GM15510 (cell line): ENCODE results near the gene GALNT2.

Experiments
- POLR2A ChIP-seq: IDR thresholded peaks from 3 replicates; pipeline ENCODE4 v1.6.1; 2011; ENCODE audit warnings: borderline replicate concordance; ENCODE audit not compliant: insufficient read length; ENCODE audit errors: extremely low read depth

GALNT2 gene

DNA sequence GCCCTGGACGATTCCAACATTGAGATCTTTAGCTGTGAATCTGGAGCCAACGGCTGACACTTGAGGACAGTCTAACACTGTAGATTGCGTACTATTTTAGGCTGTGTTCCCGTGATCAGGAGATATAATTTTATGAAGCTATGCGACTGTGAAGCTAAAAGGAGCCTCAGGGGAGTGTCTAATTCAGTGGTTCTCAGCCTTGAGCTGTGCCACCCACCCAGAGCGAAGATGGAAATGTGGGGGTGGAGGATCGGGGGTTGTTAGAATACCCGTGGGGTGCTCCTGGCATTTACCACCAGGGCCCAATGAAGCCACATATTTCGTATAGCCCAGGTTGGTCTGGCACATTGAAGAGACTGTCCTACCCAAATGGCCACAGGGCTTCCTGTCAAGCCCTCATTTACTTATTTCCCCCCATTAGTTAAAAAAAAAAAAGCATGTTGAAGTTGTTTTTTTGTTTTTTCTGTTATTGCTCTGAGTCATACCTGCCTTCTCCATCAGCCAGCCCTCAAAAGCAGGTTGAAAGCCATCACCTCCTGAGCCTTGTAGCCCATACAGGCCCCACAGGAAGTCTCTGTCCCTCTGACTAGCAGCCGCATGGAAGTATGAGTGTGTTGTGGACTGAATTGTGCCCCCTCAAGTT lies 141.7 kb downstream of the GALNT2 start:
- no peak for TF ChIP-seq POLR2A

DNA sequence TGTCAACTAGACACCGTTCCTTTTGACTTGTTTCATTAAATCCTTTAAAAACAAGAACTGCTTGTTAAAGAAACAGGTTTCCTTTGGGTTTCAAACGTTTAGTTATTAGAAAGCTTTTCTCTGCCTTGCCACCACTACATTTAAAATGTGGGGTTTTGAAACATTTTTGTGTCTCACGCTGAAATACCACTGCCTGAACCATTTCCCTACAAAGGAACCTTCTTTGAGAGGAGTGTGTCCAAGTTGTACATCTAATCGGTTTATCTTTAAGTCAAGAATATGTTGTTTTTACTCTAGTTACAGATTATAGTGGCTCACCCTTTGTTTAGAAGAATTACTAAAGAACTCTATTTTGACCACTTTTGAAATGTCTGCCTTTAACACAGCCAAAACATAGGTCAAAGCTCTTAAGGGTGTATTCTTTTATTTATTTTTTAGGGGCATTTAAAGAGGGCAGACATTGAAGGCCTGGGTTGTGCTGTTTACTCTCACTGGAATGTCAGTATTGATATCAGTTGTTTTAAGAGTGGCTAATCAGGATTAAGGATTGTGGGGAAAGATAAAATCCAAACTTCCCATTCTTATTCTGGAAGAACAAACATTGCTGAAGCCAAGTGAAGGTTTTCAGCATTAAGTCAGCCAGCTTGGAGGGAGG lies 143.4 kb downstream of the GALNT2 start:
- TF ChIP-seq POLR2A, result no peak

DNA sequence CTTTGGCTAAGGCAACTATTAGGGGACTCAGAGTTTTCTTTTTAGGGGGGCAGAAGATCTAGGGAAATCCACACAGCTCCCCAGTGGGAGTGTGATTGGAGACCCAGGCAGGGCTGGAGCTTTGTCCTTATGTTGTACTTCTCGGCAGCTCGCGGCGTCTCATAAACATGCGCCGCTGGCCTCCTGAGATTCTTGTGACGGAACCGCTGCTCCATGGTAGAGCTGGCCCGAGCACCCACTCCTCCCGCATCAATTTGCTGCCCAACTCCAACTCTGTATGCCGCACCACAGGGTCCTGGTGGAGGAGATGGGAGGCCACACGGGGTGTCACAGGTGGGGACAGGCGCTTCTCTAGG lies 143.9 kb downstream of the GALNT2 start:
- no peak for TF ChIP-seq POLR2A

DNA sequence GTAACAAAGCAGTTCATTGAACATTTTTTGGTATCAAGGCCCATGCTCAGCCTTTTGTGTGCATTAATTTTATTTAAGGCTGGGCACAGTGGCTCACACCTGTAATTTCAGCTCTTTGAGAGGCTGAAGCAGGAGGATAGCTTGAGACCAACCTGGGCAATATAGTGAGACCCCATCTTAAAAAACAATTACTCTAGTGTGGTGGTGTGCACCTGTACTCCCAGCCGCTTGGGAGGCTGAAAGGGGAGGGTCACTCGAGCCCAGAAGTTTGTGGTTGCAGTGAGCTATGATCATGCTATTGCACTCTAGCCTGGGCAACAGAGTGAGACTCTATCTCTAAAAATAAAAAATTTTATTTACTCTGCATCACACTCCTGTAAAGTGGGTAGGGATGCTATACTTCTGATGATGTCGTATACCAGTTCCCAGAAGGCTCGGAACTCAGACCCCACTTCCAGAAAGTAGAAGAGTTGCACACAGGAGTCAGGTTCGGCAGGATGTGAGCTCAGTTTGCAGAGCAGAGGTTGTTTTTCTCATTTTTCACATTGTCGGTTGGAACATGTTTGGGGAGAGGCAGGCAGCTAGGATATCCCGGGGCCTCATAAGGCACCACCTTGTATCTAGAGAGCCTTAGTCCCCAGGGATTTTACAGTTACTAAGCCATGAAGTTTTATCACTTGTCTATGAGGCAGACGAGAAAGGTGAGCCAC lies 144.6 kb downstream of the GALNT2 start:
- TF ChIP-seq POLR2A, result no peak

DNA sequence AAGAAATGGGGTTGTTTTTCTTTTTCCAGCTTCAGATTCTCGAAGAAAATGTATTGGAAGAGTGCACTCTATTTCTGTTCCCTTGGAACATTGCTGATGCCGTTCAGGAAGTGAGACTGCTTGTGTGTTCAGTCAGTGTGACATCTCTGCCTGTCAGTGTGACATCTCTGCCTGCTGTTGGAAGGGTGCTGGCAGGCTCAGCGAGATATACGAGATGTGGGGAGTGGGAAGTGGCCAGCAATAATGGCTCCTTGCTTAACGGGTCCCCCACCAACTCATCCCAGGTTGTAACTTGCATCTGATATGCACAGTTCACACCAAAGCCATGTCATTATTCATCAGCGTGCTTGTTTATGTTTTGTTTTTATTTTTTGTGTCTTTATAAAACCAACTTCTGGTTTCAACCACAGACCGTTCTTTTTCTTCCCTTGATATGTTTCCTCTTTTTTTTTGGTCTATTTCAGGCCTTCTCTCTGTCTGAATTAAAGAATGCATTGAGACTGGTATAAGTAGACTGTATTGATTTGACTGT lies 145.4 kb downstream of the GALNT2 start:
- TF ChIP-seq POLR2A, result no peak

DNA sequence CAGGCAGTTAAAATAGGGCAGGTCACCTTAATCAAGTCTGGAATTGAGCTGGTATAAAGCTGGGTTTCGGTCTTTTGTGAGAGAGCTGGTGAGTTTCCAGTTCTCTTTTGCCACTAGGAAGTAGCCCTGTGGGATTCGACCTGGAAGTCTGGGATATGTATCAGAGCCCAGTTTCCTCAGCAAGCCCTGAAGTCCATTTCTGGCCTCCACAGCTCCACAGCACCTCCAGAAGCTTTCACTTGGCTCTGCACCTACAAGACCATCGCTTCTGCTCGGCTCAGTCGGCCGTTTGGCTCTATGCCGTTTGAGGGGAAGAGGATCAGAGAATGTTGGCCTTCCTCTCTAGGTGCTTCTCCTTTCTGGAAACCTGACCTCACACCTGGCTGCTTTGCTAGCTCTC lies 148.0 kb downstream of the GALNT2 start:
- TF ChIP-seq POLR2A, result no peak

DNA sequence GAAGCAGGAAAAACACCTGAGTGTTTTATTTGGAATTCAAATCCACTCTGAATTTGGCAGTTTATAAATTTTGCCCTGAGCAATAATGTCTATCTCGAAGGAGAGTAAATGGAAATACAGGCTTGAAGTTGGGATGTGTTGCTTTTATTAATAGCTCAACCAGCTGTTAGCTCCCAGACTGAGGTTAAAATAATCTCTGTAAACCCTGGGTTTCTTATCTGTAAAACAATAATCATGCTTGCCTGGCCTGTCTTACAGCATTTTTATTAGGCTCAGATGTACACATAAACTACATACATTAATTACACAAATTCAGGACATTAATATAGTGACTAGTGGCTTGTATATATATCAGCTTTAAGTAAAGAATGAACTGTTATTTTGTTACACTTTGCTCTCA lies 148.5 kb downstream of the GALNT2 start:
- no peak for TF ChIP-seq POLR2A

DNA sequence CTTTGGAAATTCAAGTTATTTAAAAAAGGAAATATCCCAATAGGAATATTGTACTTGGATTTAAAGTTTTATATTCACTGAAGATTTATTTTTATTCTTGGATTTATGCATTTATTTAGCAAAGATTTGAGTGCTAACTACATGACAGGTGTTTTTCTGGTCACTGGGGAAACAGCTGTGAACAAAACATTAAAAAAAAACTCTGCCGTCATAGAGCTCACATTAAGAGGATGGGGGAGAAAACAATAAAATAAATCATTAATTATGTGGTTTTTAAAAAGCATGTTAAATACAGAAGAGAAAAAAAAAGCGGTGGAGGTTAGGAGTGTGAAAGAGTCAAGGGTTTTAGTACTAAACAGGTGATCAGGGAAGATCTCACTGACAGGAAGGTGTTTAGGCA lies 149.9 kb downstream of the GALNT2 start:
- TF ChIP-seq POLR2A, result no peak

DNA sequence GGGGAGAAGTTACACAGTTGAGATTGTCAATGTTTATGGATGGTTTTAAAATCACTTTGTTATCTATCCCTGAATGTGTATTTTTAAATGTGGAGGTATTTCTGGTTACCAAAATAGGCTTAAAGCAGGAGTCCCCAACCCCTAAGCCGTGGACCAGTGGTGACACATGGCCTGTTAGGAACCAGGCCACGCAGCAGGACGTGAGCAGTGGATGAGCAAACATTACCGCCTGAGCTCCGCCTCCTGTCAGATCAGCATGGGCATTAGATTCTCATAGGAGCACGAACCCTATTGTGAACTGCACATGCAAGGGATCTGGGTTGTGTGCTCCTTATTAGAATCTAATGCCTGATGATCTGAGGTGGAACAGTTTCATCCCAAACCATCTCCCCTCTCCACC lies 151.6 kb downstream of the GALNT2 start:
- no peak for TF ChIP-seq POLR2A

DNA sequence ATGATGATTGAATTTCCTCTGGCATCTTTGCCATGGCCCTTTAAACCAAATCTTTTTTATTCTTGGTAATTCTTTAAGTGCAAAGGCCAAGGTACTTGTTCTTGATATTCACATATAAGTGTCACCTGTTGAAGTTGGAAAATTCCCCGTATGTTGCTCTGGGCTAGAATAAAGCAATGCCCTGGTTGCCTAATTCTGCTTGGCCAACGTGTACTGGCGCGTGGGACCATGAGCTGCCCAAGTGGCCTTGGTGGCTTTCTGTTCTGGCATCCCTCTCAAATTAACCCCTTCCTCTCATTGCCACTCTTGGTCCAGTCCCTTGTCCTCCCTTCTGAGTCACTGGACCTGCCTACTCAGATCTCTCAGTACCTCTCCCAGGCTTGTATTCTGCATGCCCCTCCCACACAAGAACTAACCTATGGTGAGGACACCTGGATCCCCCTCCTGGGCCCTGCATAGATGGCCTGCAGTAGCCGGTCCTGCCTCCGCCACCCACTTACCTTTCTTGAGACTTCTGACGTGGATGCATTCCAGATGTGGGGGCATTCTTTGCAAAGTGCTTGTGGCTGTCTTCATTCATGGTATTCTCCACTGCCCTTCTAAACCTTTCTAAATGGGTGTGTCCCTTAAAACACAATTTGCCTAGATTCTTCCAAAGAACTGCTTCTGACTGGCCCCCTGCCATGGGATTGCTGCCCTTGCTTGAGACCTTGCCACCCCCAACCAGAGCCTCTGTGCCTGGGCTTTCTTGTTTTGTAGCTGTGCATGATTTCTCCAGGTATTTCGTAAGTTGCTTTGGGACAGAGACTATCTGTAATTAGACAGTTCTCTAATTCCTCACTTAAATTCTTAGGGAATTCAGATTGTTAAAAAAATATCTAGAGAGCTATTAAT lies 152.4 kb downstream of the GALNT2 start:
- no peak for TF ChIP-seq POLR2A

DNA sequence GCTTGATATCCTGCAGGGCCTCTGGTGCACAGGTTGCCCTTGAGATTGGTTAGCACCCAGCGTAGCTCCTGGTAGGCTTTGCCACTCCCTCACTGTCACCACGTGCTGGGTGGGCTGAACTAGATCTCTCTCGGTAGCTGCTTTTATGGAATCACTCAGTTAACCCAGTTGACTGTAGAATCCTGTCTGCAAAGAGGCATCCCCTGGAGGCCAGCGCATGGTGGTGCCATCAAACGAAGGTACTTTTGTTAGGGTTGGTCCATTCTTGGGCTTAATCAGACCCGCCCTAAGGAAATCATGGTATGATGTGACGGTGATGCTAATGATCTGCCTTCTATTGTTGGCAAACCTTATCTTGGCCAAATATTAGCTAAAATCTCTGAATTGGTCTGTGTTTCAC lies 153.4 kb downstream of the GALNT2 start:
- no peak for TF ChIP-seq POLR2A

DNA sequence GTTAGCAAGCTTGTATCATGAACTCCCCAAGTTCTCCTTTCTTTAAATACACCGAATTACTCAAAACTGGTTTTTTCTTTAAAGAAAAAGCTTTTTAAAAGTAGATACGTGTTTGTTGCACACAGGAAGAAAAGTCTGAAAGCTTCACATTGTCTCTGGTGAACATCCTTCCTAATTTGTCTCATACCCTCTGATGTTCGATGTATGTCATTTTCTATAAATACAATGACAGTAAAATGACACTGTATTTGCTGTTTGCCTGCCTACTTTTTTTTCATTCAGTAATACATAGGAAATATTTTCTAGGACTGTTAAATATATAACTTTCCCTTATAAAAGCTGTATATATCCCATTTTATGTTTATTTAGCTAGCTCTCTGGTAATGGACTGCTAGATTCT lies 153.9 kb downstream of the GALNT2 start:
- TF ChIP-seq POLR2A, result no peak

DNA sequence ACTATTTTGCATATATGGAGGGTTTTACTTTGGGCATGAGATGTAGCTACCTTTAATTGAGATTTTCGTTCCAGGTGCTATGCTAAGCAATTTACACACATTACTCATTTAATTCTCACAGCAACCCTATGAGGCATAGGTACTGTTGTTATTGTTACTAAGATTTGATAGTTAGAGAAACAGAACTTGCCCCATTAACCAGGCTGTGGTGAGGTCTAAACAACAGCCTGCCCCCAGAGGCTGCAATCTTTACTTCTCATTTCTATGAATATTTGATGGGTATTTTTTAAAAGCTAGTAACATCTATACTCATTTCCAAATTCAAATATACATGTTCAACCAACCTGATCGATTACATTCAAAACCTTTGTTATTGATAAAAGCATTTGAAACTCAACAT lies 155.6 kb downstream of the GALNT2 start:
- TF ChIP-seq POLR2A, result no peak

DNA sequence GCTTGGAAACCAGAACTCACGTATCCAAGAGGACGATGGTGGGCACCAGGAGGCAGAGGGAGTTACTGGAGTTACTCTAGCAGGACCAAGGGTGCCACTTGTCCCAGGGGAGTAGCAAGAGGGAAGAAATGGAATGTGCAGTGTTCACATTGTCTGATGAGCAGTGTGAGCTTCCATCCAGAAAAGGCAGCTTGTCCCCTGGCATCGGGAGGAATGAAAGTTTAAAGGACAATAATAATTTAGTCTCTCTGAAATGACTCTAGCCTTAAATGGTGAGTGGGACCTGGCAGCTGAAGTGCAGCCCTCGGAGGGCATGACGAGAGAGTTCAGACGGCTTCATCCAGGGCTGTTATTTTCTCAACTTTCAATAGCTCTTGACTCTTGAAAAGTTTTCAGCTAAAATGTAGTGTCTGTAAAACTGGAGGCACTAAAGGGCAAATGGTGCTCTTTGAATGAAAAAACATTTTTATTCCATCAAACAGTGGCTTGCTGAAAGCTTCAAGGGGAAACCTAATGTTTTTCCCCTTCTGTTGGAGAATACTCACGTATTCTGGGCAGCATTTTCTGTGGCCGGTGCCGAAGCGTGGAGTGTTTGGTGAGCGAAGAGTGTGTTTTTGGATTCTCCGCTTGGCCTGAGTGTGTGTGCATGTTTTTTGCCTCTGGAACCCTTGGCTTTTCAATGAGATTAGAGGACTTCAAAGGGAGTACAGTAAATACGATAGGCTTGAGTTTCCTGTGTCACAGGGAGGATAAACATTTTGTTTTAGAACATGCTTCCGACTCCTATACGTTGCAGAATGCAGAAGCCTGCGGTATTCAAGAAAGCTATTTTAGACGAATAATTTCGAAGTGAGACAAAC lies 157.3 kb downstream of the GALNT2 start:
- TF ChIP-seq POLR2A, result no peak

DNA sequence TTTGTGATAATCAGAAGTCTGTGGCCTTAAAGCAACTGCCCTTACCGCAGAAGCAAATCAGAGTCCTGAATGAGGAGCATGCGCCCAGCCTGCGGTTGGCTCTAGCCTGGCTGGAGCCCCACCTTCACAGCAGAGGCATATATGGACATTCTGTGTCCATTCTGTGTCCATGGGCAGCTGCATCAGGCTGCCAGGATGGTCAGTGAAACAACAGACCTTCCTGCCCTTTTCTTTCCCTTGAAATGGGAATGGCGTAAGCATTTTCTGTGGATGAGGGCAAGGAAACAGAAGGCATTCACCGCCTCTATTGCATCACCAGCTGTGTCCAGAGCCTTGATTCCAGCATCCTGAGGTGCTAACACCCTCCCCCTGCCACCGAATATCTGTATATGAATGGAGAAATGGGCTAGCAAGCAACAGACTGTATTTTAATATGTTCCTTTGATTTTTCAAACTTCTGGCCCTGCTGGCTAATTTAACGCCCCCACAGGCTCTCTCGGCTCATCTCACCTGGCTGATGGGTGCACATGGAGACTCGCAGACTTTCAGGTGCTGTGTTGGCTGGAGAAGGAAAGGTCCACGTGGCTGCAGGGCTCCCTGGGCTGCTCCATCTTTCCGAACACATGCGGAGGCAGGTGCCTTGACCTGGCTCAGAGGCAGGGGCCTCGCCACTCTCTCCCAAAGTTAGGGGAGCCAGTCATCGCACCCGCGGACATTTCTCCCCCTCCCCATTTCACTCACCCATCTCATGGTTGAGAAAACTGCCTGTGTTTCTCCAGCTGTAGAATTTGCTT lies 159.2 kb downstream of the GALNT2 start:
- TF ChIP-seq POLR2A, result no peak
